ENCODE results near the gene DMXL2. TPM values are rescaled to one million over a fixed set of nuclear protein-coding genes. Genes with fewer than 3 reads are reported as not detected.

The DMXL2 gene
- total RNA-seq, 1 donor from 2014 or later = 68.3 TPM

GRCh38 chr15:51561271-51561670 lies 61.3 kb downstream of the DMXL2 start:
- no peak overlapping the region for H3K4me3 ChIP-seq
- H3K27me3 ChIP-seq (ENCODE audit: low read depth) = no peaks in the 10 kb centered on the region
- no peaks in the 10 kb centered on the region for H3K4me1 ChIP-seq
- H3K9me3 ChIP-seq = no peaks in the 10 kb centered on the region
- no peak for TF ChIP-seq CTCF (IDR thresholded peaks at IDR 0.05)
- H3K36me3 ChIP-seq = no peaks in the 10 kb centered on the region
- DNase-seq (no peak), ATAC-seq (no peak)
- H3K27ac ChIP-seq = no peak overlapping the region
- intact Hi-C loops (cut with DNase I) = no loop called here

GRCh38 chr15:51558876-51559275 lies 63.7 kb downstream of the DMXL2 start:
- TF ChIP-seq CTCF (IDR thresholded peaks at IDR 0.05) = no peak
- no peaks in the 10 kb centered on the region for H3K4me1 ChIP-seq

GRCh38 chr15:51558411-51558810 lies 64.2 kb downstream of the DMXL2 start:
- Histone ChIP-seq H3K36me3 (no peaks in the 10 kb centered on the region), H3K27me3 (ENCODE audit: low read depth) (no peaks in the 10 kb centered on the region), H3K9me3 (no peaks in the 10 kb centered on the region), H3K4me3 (no peak overlapping the region), H3K4me1 (no peaks in the 10 kb centered on the region), H3K27ac (no peak overlapping the region)
- intact Hi-C loops (cut with DNase I) = no loop called here
- no peak for DNase-seq
- no peak for TF ChIP-seq CTCF (IDR thresholded peaks at IDR 0.05)
- ATAC-seq = no peak

More at GRCh38 chr15:51558876-51559275, 63.7 kb downstream of the DMXL2 start:
- DNase-seq (no peak), ATAC-seq (no peak)
- Histone ChIP-seq H3K4me3 (no peak overlapping the region), H3K27me3 (ENCODE audit: low read depth) (no peaks in the 10 kb centered on the region), H3K27ac (no peak overlapping the region), H3K36me3 (no peaks in the 10 kb centered on the region), H3K9me3 (no peaks in the 10 kb centered on the region)
- intact Hi-C loops (cut with DNase I) = no loop called here

- intact Hi-C loops (cut with DNase I) = no loop called here
- H3K4me3 ChIP-seq = no peak overlapping the region
Observed at GRCh38 chr15:51550841-51551240, 71.7 kb downstream of the DMXL2 start.

GRCh38 chr15:51547656-51548055 lies 74.9 kb downstream of the DMXL2 start:
- Histone ChIP-seq H3K4me3 (no peak overlapping the region), H3K4me1 (no peaks in the 10 kb centered on the region), H3K27me3 (ENCODE audit: low read depth) (no peaks in the 10 kb centered on the region), H3K9me3 (no peaks in the 10 kb centered on the region), H3K36me3 (peaks cover 4% of the 10 kb centered on the region), H3K27ac (no peak overlapping the region)
- no peak for DNase-seq
- intact Hi-C loops (cut with DNase I) = no loop called here
- TF ChIP-seq CTCF (IDR thresholded peaks at IDR 0.05) = no peak
- ATAC-seq = no peak

More at GRCh38 chr15:51550841-51551240, 71.7 kb downstream of the DMXL2 start:
- H3K9me3 ChIP-seq = no peaks in the 10 kb centered on the region
- H3K36me3 ChIP-seq = no peaks in the 10 kb centered on the region
- no peak overlapping the region for H3K27ac ChIP-seq
- no peaks in the 10 kb centered on the region for H3K27me3 ChIP-seq (ENCODE audit: low read depth)
- no peak for ATAC-seq
- DNase-seq = no peak
- no peaks in the 10 kb centered on the region for H3K4me1 ChIP-seq
- no peak for TF ChIP-seq CTCF (IDR thresholded peaks at IDR 0.05)

Measured in lower lobe of right lung (tissue), 2 donors.